RWPE1 (cell line): ENCODE results near the gene STXBP6.

Experiments
- CTCF ChIA-PET: fragments of 350-600 bp; sonication (Branson Sonifier 250); formaldehyde crosslinking; extraction: SDS; loops from one replicate; lab custom pipeline; 2021; lab: Yijun Ruan, JAX
- POLR2A ChIA-PET: fragments of 400-600 bp; formaldehyde crosslinking; extraction: SDS; loops from one replicate; lab custom pipeline; 2020; ENCODE audit warnings: antibody characterized with exemption; ENCODE audit not compliant: low non-redundant PET; lab: Yijun Ruan, JAX
- DNase-seq: peaks from one replicate; pipeline ENCODE4 v3.0.0; 2012; ENCODE audit warnings: low spot score
- H3K27ac ChIP-seq: fragments of 450-650 bp; 2 replicates; pipeline ENCODE4 v1.5.1; 2017
- CTCF ChIP-seq: fragments of 450-650 bp; conservative IDR thresholded peaks from 2 replicates; pipeline ENCODE4 v1.5.1; 2017; ENCODE audit warnings: low read depth, mild to moderate bottlenecking

The STXBP6 gene

GRCh38 chr14:24960816-24961215 is 89.1 kb downstream of the STXBP6 start:
- no peak for DNase-seq
- CTCF ChIA-PET, result no interaction called here
- no peak for TF ChIP-seq CTCF
- POLR2A ChIA-PET, result no interaction called here
- no peak overlapping the region for H3K27ac ChIP-seq

DNA sequence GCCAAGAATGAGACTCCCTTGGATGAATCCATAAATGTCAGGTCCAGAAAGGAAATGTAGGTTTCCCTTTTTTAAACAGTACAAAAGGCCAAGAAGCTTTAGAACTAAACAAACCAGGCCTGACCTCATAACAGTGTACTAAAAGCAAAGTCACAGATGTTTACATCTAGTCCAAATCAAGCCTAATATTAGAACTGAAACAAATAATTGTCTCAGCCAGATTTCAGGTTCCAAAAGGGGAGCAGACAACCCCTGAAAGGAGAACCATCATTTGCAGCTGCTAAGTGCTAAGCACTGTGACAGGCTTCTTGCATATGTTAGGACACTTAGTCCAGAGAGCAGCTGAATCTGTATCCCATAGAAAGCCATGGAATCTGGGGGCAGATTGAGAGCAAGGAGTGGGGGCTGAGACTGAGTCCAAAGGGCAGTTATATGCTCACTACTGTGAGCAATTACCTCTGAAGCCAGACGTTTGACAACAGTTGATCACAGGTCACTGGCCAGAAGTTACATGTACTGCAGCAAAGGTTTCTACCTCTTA is 90.1 kb downstream of the STXBP6 start:
- TF ChIP-seq CTCF, result no peak
- ChIA-PET POLR2A (no interaction called here), CTCF (no interaction called here)
- H3K27ac ChIP-seq, result no peak overlapping the region
- no peak for DNase-seq

- DNase-seq, result no peak
- H3K27ac ChIP-seq, result no peak overlapping the region
- CTCF ChIA-PET, result no interaction called here
- POLR2A ChIA-PET, result no interaction called here
- no peak for TF ChIP-seq CTCF
Measured at GRCh38 chr14:24958271-24958670, 91.7 kb downstream of the STXBP6 start.

DNA sequence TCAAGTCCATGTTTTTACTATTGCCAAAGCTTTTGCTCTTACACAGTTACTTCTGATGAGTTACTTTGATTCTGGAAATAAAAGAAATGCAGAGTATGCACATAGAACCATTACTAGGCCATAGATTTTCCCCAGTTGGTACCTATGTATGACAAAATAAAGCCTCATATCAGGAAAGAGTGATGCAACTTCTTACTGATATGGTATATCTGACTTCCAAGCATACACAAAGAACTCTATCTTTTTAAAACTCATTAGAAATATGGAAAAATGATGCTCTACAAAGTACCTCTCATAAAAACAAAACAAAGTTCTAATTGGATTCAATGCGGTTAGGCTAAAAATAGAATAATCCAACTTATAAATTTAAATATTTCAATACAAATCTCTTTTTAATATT is 92.1 kb downstream of the STXBP6 start:
- POLR2A ChIA-PET, result no interaction called here
- DNase-seq, result no peak
- no peak overlapping the region for H3K27ac ChIP-seq
- no peak for TF ChIP-seq CTCF
- CTCF ChIA-PET, result interaction anchor here (0.7 to 1.2 kb wide), 2 partner anchors 13 to 148 kb away, joined by 3 to 4 read pairs; no protein-coding TSS in a partner anchor

DNA sequence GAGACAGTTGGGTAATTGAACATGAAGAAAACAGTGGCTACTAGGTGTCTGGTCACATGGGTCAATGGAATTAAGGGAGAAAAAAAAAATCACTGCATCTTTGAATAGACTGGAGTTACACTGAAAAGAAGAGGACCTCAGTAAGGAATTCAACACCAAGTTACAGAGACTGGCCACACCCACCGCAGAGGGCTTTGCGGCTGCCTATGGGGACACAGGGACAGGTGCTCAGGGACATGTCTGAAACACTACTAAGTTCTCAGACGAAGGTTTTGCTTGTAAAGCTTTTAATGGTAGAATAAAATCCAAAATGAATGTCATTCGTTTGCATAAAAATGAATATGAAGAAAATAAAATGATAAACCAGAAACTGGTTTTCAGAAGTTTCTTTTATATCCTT is 93.8 kb downstream of the STXBP6 start:
- DNase-seq, result no peak
- H3K27ac ChIP-seq, result no peak overlapping the region
- ChIA-PET POLR2A (no interaction called here), CTCF (no interaction called here)
- TF ChIP-seq CTCF, result no peak

DNA sequence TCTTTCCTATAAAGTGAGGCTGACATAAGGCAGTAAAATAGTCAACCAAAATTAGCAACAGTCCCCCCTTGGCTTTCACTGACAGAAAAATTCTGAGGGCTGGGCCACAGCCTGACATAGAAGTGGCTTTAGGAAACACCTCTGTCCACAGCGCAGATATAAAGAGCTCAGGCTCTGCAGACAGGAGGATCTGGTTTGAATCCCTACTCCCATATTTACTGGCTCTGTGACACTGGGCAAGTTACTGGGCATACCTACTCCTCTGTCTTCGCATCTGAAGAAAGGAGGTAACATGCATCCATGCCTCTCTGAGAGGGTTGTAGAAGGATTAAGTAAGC is 95.3 kb downstream of the STXBP6 start:
- ChIA-PET CTCF (interaction anchor here (0.5 kb wide), 1 partner anchor 446 kb away, joined by 4 read pairs; no protein-coding TSS in a partner anchor), POLR2A (no interaction called here)
- DNase-seq, result no peak
- no peak for TF ChIP-seq CTCF
- no peak overlapping the region for H3K27ac ChIP-seq
